ENCODE data around the gene CSPG5.

CSPG5 gene

GRCh38 chr3:47536221-47536891 lies 42.3 kb downstream of the CSPG5 start:
- DNase-seq = no peak

GRCh38 chr3:47533996-47534454 lies 44.6 kb downstream of the CSPG5 start:
- no peak for DNase-seq

GRCh38 chr3:47533481-47533880 lies 45.2 kb downstream of the CSPG5 start:
- DNase-seq = no peak

GRCh38 chr3:47527952-47528725 lies 50.5 kb downstream of the CSPG5 start:
- no peak for DNase-seq

GRCh38 chr3:47525617-47526016 lies 53.0 kb downstream of the CSPG5 start:
- no peak for DNase-seq

- DNase-seq = no peak
Measured at GRCh38 chr3:47523310-47524073, 55.2 kb downstream of the CSPG5 start.

- DNase-seq = peak; percentile 21
Measured at GRCh38 chr3:47522082-47522987, 56.3 kb downstream of the CSPG5 start.

GRCh38 chr3:47520756-47521155 lies 57.9 kb downstream of the CSPG5 start:
- DNase-seq = no peak

- DNase-seq = no peak
Measured at GRCh38 chr3:47517937-47518336, 60.7 kb downstream of the CSPG5 start.

GRCh38 chr3:47515864-47516319 lies 62.8 kb downstream of the CSPG5 start:
- DNase-seq = no peak

- no peak for DNase-seq
Measured at GRCh38 chr3:47515100-47515499, 63.6 kb downstream of the CSPG5 start.

GRCh38 chr3:47513125-47513929 lies 65.3 kb downstream of the CSPG5 start, which contains the start of gene ELP6:
Gene ELP6, minus strand, starts transcription at chr3:47513712. Its CDS starts 122 bp downstream, at chr3:47513590.
- peak; percentile 76 for DNase-seq

- no peak for DNase-seq
Measured at GRCh38 chr3:47512416-47513124, 66.1 kb downstream of the CSPG5 start.
